Testis (tissue), 3 donors: Measurements from ENCODE around the gene ITFG2. TPM values are rescaled to one million over a fixed set of nuclear protein-coding genes. Genes with fewer than 3 reads are reported as not detected.

Source experiments
- DNase-seq: peaks from one replicate; pipeline ENCODE4 v3.0.0-alpha.2; 2019
- H3K27ac ChIP-seq, 2 donors: fragments of 200-600 bp; sonication (generic); one replicate each; pipeline ENCODE4 v1.5.1; 2019
- H3K27me3 ChIP-seq: fragments of 200-600 bp; sonication (generic); one replicate; pipeline ENCODE4 v1.5.1; 2019
- H3K36me3 ChIP-seq: fragments of 200-600 bp; sonication (generic); one replicate; pipeline ENCODE4 v1.5.1; 2017; ENCODE audit warnings: low read depth; ENCODE audit errors: missing control alignments
- H3K4me1 ChIP-seq: fragments of 200-600 bp; sonication (generic); one replicate; pipeline ENCODE4 v1.5.1; 2019
- H3K4me3 ChIP-seq, 2 donors: fragments of 200-600 bp; sonication (generic); one replicate each; pipeline ENCODE4 v1.5.1; 2017 to 2019
- H3K9me3 ChIP-seq: fragments of 200-600 bp; sonication (generic); one replicate; pipeline ENCODE4 v1.5.1; 2017
- CTCF ChIP-seq, 3 experiments: fragments of 450-650 bp in 2 of 3; fragments of 200-600 bp in 1 of 3; sonication (generic) in 1 of 3; IDR thresholded peaks; one replicate each; pipeline ENCODE4 v1.5.1; 2016 to 2019; ENCODE audit warnings: antibody characterized with exemption in 3 of 3, mild to moderate bottlenecking in 2 of 3, moderate library complexity in 1 of 3
- POLR2A ChIP-seq: fragments of 450-650 bp; IDR thresholded peaks from one replicate; pipeline ENCODE4 v1.6.1; 2017; ENCODE audit warnings: antibody characterized with exemption, mild to moderate bottlenecking, moderate library complexity
- WGBS, 2 donors: methylation state at CpG; one replicate each; pipeline ENCODE4 v1.1.5; 2018; 5-methylcytosine and 5-hydroxymethylcytosine counted together
- intact Hi-C: fragments of 100-400 bp; cut with DNase I; formaldehyde crosslinking; loops from one replicate; pipeline ENCODE4 v1.15.1; 2023; ENCODE audit warnings: low total_unique reads
- polyA plus RNA-seq: library from polyadenylated mRNA; stranded (reverse); fragments of 350-450 nt; fragmentation: Illumina TruSeq; extraction: RNeasy Lipid Tissue Mini Kit (QIAGEN cat#74804); gene quantifications from one replicate; pipeline ENCODE4 v1.2.3, GENCODE V29; 2014; ENCODE audit warnings: low read depth, low replicate concordance; ENCODE audit not compliant: insufficient read depth
- total RNA-seq, 2 donors: library from RNA; depleted of rRNA; stranded (reverse); fragments of >200 nt; gene quantifications; one replicate each; pipeline ENCODE4 v1.2.3, GENCODE V29; 2016

The ITFG2 gene
- total and polyA plus RNA-seq, 3 donors from 2014 or later = 32.6 to 69.4 (median 54.1) TPM

- Histone ChIP-seq H3K4me1 (peaks cover 8% of the 10 kb centered on the region), H3K27me3 (no peaks in the 10 kb centered on the region), H3K36me3 (no peaks in the 10 kb centered on the region), H3K9me3 (no peaks in the 10 kb centered on the region), H3K4me3 (no peak overlapping the region), H3K27ac (no peak overlapping the region)
- 30 to 53% methylated on average over 6 to 11 of the region's 11 CpGs for WGBS, 2 donors
- TF ChIP-seq CTCF (IDR thresholded peaks at IDR 0.05) = peak; percentile 28 to 74 (median 35)
- no peak for TF ChIP-seq POLR2A
- DNase-seq = peak; percentile 88
- intact Hi-C loops = no loop called here
These were observed 41.2 kb downstream of the ITFG2 start for GRCh38 chr12:2853626-2854025.

GRCh38 chr12:2854669-2855453 lies 42.4 kb downstream of the ITFG2 start:
- Histone ChIP-seq H3K9me3 (no peaks in the 10 kb centered on the region), H3K27me3 (no peaks in the 10 kb centered on the region), H3K27ac (no peak overlapping the region), H3K4me1 (peaks cover 10% of the 10 kb centered on the region), H3K36me3 (no peaks in the 10 kb centered on the region), H3K4me3 (no peak overlapping the region)
- intact Hi-C loops = no loop called here
- 89 to 92% methylated on average over 23 to 25 of the region's 25 CpGs for WGBS, 2 donors
- TF ChIP-seq POLR2A (no peak), CTCF (IDR thresholded peaks at IDR 0.05) (no peak)
- DNase-seq = no peak

- intact Hi-C loops = no loop called here
- Histone ChIP-seq H3K27me3 (no peaks in the 10 kb centered on the region), H3K4me1 (peaks cover 10% of the 10 kb centered on the region), H3K9me3 (no peaks in the 10 kb centered on the region), H3K36me3 (no peaks in the 10 kb centered on the region), H3K27ac (no peak overlapping the region), H3K4me3 (no peak overlapping the region)
- WGBS, 2 donors = 88 to 93% methylated on average over 7 of the region's 7 CpGs
- no peak for DNase-seq
- TF ChIP-seq CTCF (IDR thresholded peaks at IDR 0.05) (no peak), POLR2A (no peak)
These were observed 43.1 kb downstream of the ITFG2 start for GRCh38 chr12:2855546-2855945.

GRCh38 chr12:2856051-2856450 lies 43.6 kb downstream of the ITFG2 start:
- Histone ChIP-seq H3K4me3 (no peak overlapping the region), H3K27ac (no peak overlapping the region), H3K27me3 (no peaks in the 10 kb centered on the region), H3K4me1 (peaks cover 10% of the 10 kb centered on the region), H3K9me3 (no peaks in the 10 kb centered on the region), H3K36me3 (no peaks in the 10 kb centered on the region)
- no peak for TF ChIP-seq CTCF (IDR thresholded peaks at IDR 0.05)
- TF ChIP-seq POLR2A = no peak
- WGBS, 2 donors = 88 to 96% methylated on average over 3 of the region's 3 CpGs
- intact Hi-C loops = no loop called here
- DNase-seq = no peak

- H3K4me3 ChIP-seq = no peak within 1 kb of the TSS
- no peaks in the 10 kb centered on the region for H3K36me3 ChIP-seq
- no peaks in the 10 kb centered on the region for H3K9me3 ChIP-seq
- 83 to 90% methylated on average over 3 of the region's 3 CpGs for WGBS, 2 donors
- H3K27ac ChIP-seq = no peak within 1 kb of the TSS
- intact Hi-C loops = no loop called here
- DNase-seq = no peak
- TF ChIP-seq POLR2A (no peak), CTCF (IDR thresholded peaks at IDR 0.05) (no peak)
- H3K4me1 ChIP-seq = peaks cover 10% of the 10 kb centered on the region
- no peaks in the 10 kb centered on the region for H3K27me3 ChIP-seq
These were observed 44.6 kb downstream of the ITFG2 start, which contains the start of gene TEX52 for GRCh38 chr12:2857021-2857431. Gene TEX52, minus strand, starts transcription at chr12:2857039. Its CDS starts 13 bp downstream, at chr12:2857026.
